Activated gamma-delta T cell treated with anti-CD3 and anti-CD28 coated beads, Interleukin-2, amount 50 U/mL, for 16 hours (primary cell): ENCODE results near the gene JAZF1.

Experiments used
- DNase-seq: peaks from one replicate; pipeline ENCODE4 v3.0.0-alpha.2; 2020; ENCODE audit warnings: low read depth

JAZF1 gene

GRCh38 chr7:27835376-27835775 is 345.2 kb downstream of the JAZF1 start:
- no peak for DNase-seq

- DNase-seq: no peak
Observed at GRCh38 chr7:27834179-27834921, 346.2 kb downstream of the JAZF1 start.

GRCh38 chr7:27826357-27826756 is 354.2 kb downstream of the JAZF1 start:
- no peak for DNase-seq

GRCh38 chr7:27825891-27826290 is 354.7 kb downstream of the JAZF1 start:
- no peak for DNase-seq

- no peak for DNase-seq
Observed at GRCh38 chr7:27822245-27822644, 358.4 kb downstream of the JAZF1 start.

GRCh38 chr7:27812706-27813105 is 367.9 kb downstream of the JAZF1 start:
- DNase-seq: no peak

GRCh38 chr7:27810186-27810585 is 370.4 kb downstream of the JAZF1 start:
- DNase-seq: no peak

GRCh38 chr7:27808626-27809025 is 372.0 kb downstream of the JAZF1 start:
- DNase-seq: no peak

GRCh38 chr7:27804139-27804538 is 376.5 kb downstream of the JAZF1 start:
- no peak for DNase-seq

GRCh38 chr7:27802999-27803398 is 377.6 kb downstream of the JAZF1 start:
- DNase-seq: no peak

GRCh38 chr7:27799212-27799611 is 381.4 kb downstream of the JAZF1 start:
- no peak for DNase-seq

- DNase-seq: no peak
Observed at GRCh38 chr7:27795977-27796376, 384.6 kb downstream of the JAZF1 start.

GRCh38 chr7:27793780-27794179 is 386.8 kb downstream of the JAZF1 start:
- DNase-seq: no peak

- no peak for DNase-seq
Observed at GRCh38 chr7:27788437-27788836, 392.2 kb downstream of the JAZF1 start.

- DNase-seq: no peak
Observed at GRCh38 chr7:27784399-27785053, 396.1 kb downstream of the JAZF1 start.

GRCh38 chr7:27782849-27783248 is 397.7 kb downstream of the JAZF1 start:
- DNase-seq: no peak

- no peak for DNase-seq
Observed at GRCh38 chr7:27781188-27781587, 399.4 kb downstream of the JAZF1 start.
